ENCODE data around the gene MN1. TPM values are rescaled to one million over a fixed set of nuclear protein-coding genes. Genes with fewer than 3 reads are reported as not detected.

The MN1 gene
- total and polyA plus RNA-seq, 2 experiments from 2014 or later: 1.0 to 6.8 TPM

DNA sequence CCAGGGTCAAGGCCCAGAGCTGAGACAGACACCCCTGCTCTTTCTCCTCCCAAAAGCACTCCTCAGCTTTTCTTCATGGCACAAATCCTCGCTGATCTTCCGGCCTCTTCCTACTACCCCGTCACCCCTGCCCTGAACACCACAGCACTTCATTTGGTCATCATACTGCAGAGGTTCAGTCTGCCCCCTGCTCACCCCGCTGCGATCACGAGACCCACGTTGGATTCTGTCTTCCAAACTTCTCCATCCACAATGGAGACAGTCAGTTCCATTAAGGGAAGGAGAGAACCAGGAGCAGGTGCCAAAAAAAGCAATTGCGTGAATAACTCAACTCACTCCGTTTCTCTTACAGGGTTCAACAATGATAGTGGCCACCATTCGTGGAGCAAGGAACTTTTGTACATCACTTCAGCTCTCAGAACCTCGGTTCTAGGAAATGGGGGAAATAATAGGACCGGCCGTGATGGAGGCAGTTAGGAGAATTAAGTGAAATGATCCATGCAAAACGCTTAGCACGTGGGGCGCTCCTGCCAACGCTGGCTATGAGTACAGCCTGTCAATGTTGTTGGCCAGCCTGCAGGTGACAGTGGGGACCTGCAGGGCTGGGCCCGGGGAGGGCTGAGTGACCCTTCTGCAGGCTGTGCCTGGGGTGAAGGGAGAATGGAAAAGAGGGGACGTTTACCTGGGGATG is 45.9 kb downstream of the MN1 start (continued):
- TF ChIP-seq, protein P1, sequence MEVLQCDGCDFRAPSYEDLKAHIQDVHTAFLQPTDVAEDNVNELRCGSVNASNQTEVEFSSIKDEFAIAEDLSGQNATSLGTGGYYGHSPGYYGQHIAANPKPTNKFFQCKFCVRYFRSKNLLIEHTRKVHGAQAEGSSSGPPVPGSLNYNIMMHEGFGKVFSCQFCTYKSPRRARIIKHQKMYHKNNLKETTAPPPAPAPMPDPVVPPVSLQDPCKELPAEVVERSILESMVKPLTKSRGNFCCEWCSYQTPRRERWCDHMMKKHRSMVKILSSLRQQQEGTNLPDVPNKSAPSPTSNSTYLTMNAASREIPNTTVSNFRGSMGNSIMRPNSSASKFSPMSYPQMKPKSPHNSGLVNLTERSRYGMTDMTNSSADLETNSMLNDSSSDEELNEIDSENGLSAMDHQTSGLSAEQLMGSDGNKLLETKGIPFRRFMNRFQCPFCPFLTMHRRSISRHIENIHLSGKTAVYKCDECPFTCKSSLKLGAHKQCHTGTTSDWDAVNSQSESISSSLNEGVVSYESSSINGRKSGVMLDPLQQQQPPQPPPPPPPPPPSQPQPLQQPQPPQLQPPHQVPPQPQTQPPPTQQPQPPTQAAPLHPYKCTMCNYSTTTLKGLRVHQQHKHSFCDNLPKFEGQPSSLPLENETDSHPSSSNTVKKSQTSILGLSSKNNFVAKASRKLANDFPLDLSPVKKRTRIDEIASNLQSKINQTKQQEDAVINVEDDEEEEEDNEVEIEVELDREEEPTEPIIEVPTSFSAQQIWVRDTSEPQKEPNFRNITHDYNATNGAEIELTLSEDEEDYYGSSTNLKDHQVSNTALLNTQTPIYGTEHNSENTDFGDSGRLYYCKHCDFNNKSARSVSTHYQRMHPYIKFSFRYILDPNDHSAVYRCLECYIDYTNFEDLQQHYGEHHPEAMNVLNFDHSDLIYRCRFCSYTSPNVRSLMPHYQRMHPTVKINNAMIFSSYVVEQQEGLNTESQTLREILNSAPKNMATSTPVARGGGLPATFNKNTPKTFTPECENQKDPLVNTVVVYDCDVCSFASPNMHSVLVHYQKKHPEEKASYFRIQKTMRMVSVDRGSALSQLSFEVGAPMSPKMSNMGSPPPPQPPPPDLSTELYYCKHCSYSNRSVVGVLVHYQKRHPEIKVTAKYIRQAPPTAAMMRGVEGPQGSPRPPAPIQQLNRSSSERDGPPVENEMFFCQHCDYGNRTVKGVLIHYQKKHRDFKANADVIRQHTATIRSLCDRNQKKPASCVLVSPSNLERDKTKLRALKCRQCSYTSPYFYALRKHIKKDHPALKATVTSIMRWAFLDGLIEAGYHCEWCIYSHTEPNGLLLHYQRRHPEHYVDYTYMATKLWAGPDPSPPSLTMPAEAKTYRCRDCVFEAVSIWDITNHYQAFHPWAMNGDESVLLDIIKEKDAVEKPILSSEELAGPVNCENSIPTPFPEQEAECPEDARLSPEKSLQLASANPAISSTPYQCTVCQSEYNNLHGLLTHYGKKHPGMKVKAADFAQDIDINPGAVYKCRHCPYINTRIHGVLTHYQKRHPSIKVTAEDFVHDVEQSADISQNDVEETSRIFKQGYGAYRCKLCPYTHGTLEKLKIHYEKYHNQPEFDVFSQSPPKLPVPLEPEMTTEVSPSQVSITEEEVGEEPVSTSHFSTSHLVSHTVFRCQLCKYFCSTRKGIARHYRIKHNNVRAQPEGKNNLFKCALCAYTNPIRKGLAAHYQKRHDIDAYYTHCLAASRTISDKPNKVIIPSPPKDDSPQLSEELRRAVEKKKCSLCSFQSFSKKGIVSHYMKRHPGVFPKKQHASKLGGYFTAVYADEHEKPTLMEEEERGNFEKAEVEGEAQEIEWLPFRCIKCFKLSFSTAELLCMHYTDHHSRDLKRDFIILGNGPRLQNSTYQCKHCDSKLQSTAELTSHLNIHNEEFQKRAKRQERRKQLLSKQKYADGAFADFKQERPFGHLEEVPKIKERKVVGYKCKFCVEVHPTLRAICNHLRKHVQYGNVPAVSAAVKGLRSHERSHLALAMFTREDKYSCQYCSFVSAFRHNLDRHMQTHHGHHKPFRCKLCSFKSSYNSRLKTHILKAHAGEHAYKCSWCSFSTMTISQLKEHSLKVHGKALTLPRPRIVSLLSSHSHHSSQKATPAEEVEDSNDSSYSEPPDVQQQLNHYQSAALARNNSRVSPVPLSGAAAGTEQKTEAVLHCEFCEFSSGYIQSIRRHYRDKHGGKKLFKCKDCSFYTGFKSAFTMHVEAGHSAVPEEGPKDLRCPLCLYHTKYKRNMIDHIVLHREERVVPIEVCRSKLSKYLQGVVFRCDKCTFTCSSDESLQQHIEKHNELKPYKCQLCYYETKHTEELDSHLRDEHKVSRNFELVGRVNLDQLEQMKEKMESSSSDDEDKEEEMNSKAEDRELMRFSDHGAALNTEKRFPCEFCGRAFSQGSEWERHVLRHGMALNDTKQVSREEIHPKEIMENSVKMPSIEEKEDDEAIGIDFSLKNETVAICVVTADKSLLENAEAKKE (CRISPR knock-in tag; IDR thresholded peaks at IDR 0.05): no peak
- no peak for TF ChIP-seq JUNB (IDR thresholded peaks at IDR 0.05; ENCODE audit: unreplicated experiment)

GRCh38 chr22:27754888-27755480 is 46.6 kb downstream of the MN1 start:
- DNase-seq (ENCODE audit: low spot score) (no peak), ATAC-seq (no peak)
- Histone ChIP-seq H3K4me3 (no peak overlapping the region), H3K4me1 (ENCODE audit: insufficient read depth) (peaks cover 13% of the 10 kb centered on the region), H3K9me2 (ENCODE audit: insufficient read depth) (no peaks in the 10 kb centered on the region), H3K36me3 (ENCODE audit: insufficient read depth) (no peaks in the 10 kb centered on the region), H3F3A (replicated peaks; ENCODE audit: low read depth) (peaks cover 11% of the 10 kb centered on the region; the same call in 1 of the 2 replicates), H2AFZ (no peak overlapping the region), H3K4me2 (no peak overlapping the region), H3K27ac (ENCODE audit: low read depth) (no peak overlapping the region), H3K27me3 (ENCODE audit: insufficient read depth) (no peaks in the 10 kb centered on the region), H4K20me1 (replicated peaks; ENCODE audit: insufficient read depth) (no peaks in the 10 kb centered on the region), H3K79me2 (replicated peaks; ENCODE audit: insufficient read depth) (no peaks in the 10 kb centered on the region)
- Mint-ChIP-seq H3K4me1 (peaks cover 31% of the 10 kb centered on the region), H3K36me3 (ENCODE audit: low read depth) (no peaks in the 10 kb centered on the region), H3K27me3 (ENCODE audit: insufficient read depth, low read depth, poor library complexity) (peaks cover 6% of the 10 kb centered on the region), H3K27ac (no peak overlapping the region), H3K4me3 (no peak overlapping the region), H3K9me3 (no peaks in the 10 kb centered on the region; the same call in 2 of the 3 replicates)
- TF ChIP-seq ZNF331 (CRISPR knock-in tag; IDR thresholded peaks at IDR 0.05; ENCODE audit: low read depth) (no peak), EZH2 (IDR thresholded peaks at IDR 0.05; ENCODE audit: low read depth, unreplicated experiment) (no peak), ZNF114 (CRISPR knock-in tag; IDR thresholded peaks at IDR 0.05) (no peak), CREB1 (CRISPR knock-in tag; IDR thresholded peaks at IDR 0.05; ENCODE audit: low read depth) (no peak), CTCF (conservative IDR thresholded peaks at IDR 0.05; ENCODE audit: low read depth in 2 of 2) (no peak), STAT1 (IDR thresholded peaks at IDR 0.05; ENCODE audit: unreplicated experiment) (no peak), JUNB (IDR thresholded peaks at IDR 0.05; ENCODE audit: unreplicated experiment) (no peak), NANOG (IDR thresholded peaks at IDR 0.05; ENCODE audit: borderline replicate concordance) (no peak), POLR2AphosphoS5 (IDR thresholded peaks at IDR 0.05; ENCODE audit: low read depth) (no peak), EZH2phosphoT487 (IDR thresholded peaks at IDR 0.05; ENCODE audit: unreplicated experiment) (no peak)
- TF ChIP-seq, protein P2, sequence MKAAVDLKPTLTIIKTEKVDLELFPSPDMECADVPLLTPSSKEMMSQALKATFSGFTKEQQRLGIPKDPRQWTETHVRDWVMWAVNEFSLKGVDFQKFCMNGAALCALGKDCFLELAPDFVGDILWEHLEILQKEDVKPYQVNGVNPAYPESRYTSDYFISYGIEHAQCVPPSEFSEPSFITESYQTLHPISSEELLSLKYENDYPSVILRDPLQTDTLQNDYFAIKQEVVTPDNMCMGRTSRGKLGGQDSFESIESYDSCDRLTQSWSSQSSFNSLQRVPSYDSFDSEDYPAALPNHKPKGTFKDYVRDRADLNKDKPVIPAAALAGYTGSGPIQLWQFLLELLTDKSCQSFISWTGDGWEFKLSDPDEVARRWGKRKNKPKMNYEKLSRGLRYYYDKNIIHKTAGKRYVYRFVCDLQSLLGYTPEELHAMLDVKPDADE (IDR thresholded peaks at IDR 0.05): no peak
